ENCODE results near the gene PRAMEF15. TPM values are rescaled to one million over a fixed set of nuclear protein-coding genes. Genes with fewer than 3 reads are reported as not detected.

The PRAMEF15 gene
- total RNA-seq, 1 experiment from 2014 or later, result not detected

Small RNA genes lying within 50 kb of the gene (small RNA-seq; reads per million reads assigned to genes)
- not detected for gene RNU6-771P

Other genes starting within 250 kb of the PRAMEF15 start
- not detected in 2 replicates for gene PRAMEF25, start 244.8 kb upstream of the PRAMEF15 start, total RNA-seq (2014; rRNA removed; shearing (Covaris generic))
- not detected in 2 replicates for gene HNRNPCL2, start 198.7 kb upstream of the PRAMEF15 start, total RNA-seq (2014; rRNA removed; shearing (Covaris generic))
- gene PRAMEF26, start 159.6 kb upstream of the PRAMEF15 start, total RNA-seq (2014; rRNA removed; shearing (Covaris generic)), result not detected in 2 replicates
- not detected in 2 replicates for gene HNRNPCL4, start 149.9 kb upstream of the PRAMEF15 start, total RNA-seq (2014; rRNA removed; shearing (Covaris generic))
- not detected in 2 replicates for gene PRAMEF9, start 143.7 kb upstream of the PRAMEF15 start, total RNA-seq (2014; rRNA removed; shearing (Covaris generic))
- not detected in 2 replicates for gene PRAMEF13, start 114.2 kb upstream of the PRAMEF15 start, total RNA-seq (2014; rRNA removed; shearing (Covaris generic))
- gene PRAMEF18, start 89.4 kb upstream of the PRAMEF15 start, total RNA-seq (2014; rRNA removed; shearing (Covaris generic)), result not detected in 2 replicates
- gene PRAMEF5, start 61.4 kb upstream of the PRAMEF15 start, total RNA-seq (2014; rRNA removed; shearing (Covaris generic)), result not detected in 2 replicates
- not detected in 2 replicates for gene PRAMEF8, start 30.4 kb upstream of the PRAMEF15 start, total RNA-seq (2014; rRNA removed; shearing (Covaris generic))
- gene PRAMEF33, start 12.0 kb upstream of the PRAMEF15 start, total RNA-seq (2014; rRNA removed; shearing (Covaris generic)), result not detected in 2 replicates
- not detected in 2 replicates for gene PRAMEF14, start 31.6 kb downstream of the PRAMEF15 start, total RNA-seq (2014; rRNA removed; shearing (Covaris generic))
- gene PRAMEF19, start 56.4 kb downstream of the PRAMEF15 start, total RNA-seq (2014; rRNA removed; shearing (Covaris generic)), result not detected in 2 replicates
- gene PRAMEF17, start 74.1 kb downstream of the PRAMEF15 start, total RNA-seq (2014; rRNA removed; shearing (Covaris generic)), result not detected in 2 replicates
- gene PRAMEF20, start 94.9 kb downstream of the PRAMEF15 start, total RNA-seq (2014; rRNA removed; shearing (Covaris generic)), result not detected in 2 replicates
- 0.43 and 0.71 TPM in 2 replicates for gene LRRC38, start 198.4 kb downstream of the PRAMEF15 start, total RNA-seq (2014; rRNA removed; shearing (Covaris generic))